GM21529 (cell line): ENCODE results near the gene WNT10A.

Experiments
- ATAC-seq: cut with Tn5 transposase; IDR thresholded peaks from one replicate; pipeline ENCODE4 v1.9.1; 2021; ENCODE audit not compliant: unreplicated experiment

The WNT10A gene

GRCh38 chr2:218857371-218858137 is 23.1 kb upstream of the WNT10A start:
- no peak for ATAC-seq

- ATAC-seq = no peak
These were observed 22.6 kb upstream of the WNT10A start for GRCh38 chr2:218858138-218858445.

- no peak for ATAC-seq
These were observed 21.7 kb upstream of the WNT10A start for GRCh38 chr2:218858671-218859555.

- ATAC-seq = no peak
These were observed 21.1 kb upstream of the WNT10A start, which contains the start of gene WNT6 for GRCh38 chr2:218859556-218859987. TSS of gene WNT6 (plus strand) at chr2:218859805. CDS start at chr2:218860038, 233 bp downstream.

- ATAC-seq = no peak
These were observed 20.4 kb upstream of the WNT10A start for GRCh38 chr2:218859988-218860831.

- no peak for ATAC-seq
These were observed 19.7 kb upstream of the WNT10A start for GRCh38 chr2:218860950-218861381.

GRCh38 chr2:218861645-218862318 is 18.9 kb upstream of the WNT10A start:
- ATAC-seq = no peak

- ATAC-seq = no peak
These were observed 17.6 kb upstream of the WNT10A start for GRCh38 chr2:218863021-218863520.

GRCh38 chr2:218865396-218865795 is 15.3 kb upstream of the WNT10A start:
- no peak for ATAC-seq

GRCh38 chr2:218865999-218866398 is 14.7 kb upstream of the WNT10A start:
- ATAC-seq = no peak

- ATAC-seq = no peak
These were observed 12.8 kb upstream of the WNT10A start for GRCh38 chr2:218867900-218868299.

- no peak for ATAC-seq
These were observed 11.6 kb upstream of the WNT10A start for GRCh38 chr2:218869064-218869463.

- no peak for ATAC-seq
These were observed 9.7 kb upstream of the WNT10A start for GRCh38 chr2:218870984-218871344.

GRCh38 chr2:218871345-218872302 is 9.0 kb upstream of the WNT10A start:
- no peak for ATAC-seq

- no peak for ATAC-seq
These were observed 7.8 kb upstream of the WNT10A start for GRCh38 chr2:218872645-218873358.

- ATAC-seq = no peak
These were observed 7.1 kb upstream of the WNT10A start for GRCh38 chr2:218873359-218874194.

GRCh38 chr2:218875692-218876246 is 4.9 kb upstream of the WNT10A start:
- no peak for ATAC-seq
